Occipital lobe (tissue), 2 donors: ENCODE data around the gene NT5DC2. TPM values are rescaled to one million over a fixed set of nuclear protein-coding genes. Genes with fewer than 3 reads are reported as not detected.
A peak's percentile ranks its signal among the peaks of the same experiment; 100 is the strongest.

Experiments
- DNase-seq: peaks from one replicate; lab custom pipeline; 2025; lab: John Stamatoyannopoulos, UW
- total RNA-seq: library from RNA; depleted of rRNA; stranded (reverse); fragments of >200 nt; gene quantifications from one replicate; pipeline ENCODE4 v1.2.3, GENCODE V29; 2014

The NT5DC2 gene
- total RNA-seq, 1 donor from 2014 or later, result 33.5 TPM

- no peak for DNase-seq
Observed at GRCh38 chr3:52512727-52513126, 20.9 kb downstream of the NT5DC2 start.

GRCh38 chr3:52512105-52512504, 21.6 kb downstream of the NT5DC2 start:
- no peak for DNase-seq

- DNase-seq, result no peak
Observed at GRCh38 chr3:52511509-52511908, 22.1 kb downstream of the NT5DC2 start.

GRCh38 chr3:52509753-52510328, 23.8 kb downstream of the NT5DC2 start:
- no peak for DNase-seq

DNA sequence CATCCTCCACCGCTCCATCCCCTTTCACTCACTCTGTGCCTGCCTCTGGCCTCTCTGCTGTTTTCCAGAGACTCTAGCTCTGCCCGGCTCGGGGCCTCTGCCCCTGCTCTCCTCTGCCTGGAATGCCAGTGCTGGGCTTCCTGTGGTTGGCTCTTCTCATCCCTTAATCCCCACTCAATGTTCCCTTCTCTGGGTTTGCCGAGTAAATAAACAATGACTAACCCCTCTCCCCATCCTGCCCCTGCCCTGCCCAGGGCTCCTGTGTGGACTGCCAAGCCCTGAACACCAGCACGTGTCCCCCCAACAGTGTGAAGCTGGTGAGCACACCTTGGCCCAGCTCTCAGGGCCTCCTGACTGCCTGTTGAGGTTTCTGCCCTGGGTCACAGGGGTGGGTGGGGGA, 26.3 kb downstream of the NT5DC2 start:
- DNase-seq, result no peak

DNA sequence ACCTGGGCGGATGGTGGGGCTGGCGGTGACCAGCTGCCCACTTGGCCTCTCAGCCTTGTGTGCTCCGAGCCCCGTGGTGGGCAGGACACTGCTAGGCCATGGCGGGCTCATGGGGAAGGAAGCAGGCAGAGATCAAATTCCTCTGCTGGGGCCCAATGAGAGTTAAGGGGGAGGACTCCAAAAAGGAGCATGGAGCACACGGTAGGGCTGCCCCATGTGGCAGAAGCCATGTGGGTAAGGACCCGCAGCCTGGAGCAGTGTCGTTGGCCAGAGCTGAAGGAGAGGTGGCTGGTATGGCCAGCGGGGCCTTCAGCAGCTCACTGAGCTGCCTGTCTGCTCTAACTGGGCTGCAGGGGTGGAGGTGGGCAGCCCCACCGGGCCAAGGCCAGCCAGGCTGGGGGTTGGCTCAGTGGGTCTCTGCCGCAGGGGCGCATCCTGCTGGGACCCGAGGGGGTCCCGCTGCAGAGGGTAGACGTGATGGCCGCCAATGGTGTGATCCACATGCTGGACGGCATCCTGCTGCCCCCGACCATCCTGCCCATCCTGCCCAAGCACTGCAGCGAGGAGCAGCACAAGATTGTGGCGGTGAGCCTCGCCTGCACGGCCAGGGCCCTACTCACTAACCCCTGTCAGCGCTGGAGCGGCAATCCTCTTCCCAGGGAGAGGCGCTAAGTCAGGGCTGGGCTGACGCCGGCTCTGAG, 27.2 kb downstream of the NT5DC2 start:
- DNase-seq, result no peak

DNA sequence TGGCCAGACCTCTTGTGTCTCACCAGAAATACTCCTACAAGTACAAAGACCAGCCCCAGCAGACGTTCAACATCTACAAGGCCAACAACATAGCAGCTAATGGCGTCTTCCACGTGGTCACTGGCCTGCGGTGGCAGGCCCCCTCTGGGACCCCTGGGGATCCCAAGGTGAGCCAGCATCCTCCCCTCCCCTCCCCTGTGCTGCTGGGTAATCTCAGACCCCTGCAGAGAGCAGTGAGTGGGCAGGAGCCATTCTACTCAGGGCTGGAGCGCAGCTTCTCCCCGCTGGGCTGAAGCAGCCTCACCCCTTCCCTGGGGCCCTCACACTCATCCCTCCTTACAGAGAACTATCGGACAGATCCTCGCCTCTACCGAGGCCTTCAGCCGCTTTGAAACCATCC, 28.7 kb downstream of the NT5DC2 start:
- no peak for DNase-seq

DNA sequence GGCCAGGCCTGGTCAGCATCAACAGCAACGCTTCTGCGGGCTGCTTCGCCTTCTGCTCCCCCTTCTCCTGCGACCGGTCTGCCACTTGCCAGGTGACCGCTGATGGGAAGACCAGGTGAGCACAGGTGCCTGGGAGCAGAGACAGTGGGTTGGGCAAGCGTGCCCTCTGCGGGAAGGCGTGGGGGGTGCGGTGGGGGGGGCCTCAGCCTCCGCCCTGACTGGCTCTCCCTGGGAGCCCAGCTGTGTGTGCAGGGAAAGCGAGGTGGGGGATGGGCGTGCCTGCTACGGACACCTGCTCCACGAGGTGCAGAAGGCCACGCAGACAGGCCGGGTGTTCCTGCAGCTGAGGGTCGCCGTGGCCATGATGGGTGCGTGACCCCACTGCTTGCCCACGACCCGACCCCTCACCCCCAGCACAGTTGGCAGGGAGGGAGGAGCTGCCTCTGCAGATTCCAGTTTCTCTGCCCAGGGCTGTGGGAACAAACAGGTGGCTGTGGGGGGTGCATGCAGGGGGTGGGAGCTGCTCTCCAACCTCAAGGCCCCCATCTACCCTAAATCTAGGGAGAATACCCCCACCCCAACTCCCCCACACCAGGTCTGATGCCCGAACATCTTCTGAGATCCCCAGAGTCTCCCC, 29.8 kb downstream of the NT5DC2 start:
- DNase-seq, result no peak

DNA sequence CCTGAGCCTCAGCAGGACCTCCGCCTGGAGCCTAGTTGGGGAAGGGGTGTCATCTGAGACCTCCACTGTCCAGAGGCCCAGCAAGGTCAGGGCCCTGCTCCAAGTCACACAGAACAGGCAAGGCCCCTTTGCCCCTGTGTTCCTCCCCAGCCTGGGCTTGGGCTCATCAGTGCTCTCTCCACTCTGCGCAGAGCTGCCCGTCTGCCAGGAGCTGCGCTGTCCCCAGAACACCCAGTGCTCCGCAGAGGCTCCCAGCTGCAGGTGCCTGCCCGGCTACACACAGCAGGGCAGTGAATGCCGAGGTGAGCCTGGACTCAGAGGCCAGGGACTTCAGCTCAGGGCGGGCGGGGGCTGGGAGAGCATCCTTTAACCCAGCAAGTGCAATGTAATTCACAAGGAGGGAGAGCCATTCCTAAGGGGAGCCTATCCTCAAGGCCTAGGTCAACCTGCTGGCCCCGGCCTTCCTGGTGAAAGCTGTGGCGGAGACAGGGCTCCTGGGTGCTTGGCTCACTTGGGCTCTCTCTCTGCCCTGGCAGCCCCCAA, 30.8 kb downstream of the NT5DC2 start:
- no peak for DNase-seq

DNA sequence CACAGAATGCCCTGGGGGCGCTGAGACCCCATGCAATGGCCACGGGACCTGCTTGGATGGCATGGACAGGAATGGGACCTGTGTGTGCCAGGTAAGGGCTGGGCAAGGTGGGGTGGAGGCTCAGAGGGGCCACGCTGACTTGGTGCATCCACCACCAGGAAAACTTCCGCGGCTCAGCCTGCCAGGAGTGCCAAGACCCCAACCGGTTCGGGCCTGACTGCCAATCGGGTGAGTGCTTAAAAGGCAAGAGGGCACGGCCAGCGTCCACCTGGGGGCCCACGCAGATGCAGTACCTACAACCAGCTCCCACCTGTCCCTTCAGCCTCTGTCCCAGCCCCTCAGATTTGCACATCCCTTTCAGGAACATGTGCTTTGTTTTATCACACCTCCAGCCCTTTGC, 31.7 kb downstream of the NT5DC2 start:
- no peak for DNase-seq

- DNase-seq, result no peak
Observed at GRCh38 chr3:52501046-52501445, 32.6 kb downstream of the NT5DC2 start.

- peak; percentile 29 for DNase-seq
Observed at GRCh38 chr3:52498137-52499054, 35.3 kb downstream of the NT5DC2 start.

GRCh38 chr3:52495777-52496602, 37.7 kb downstream of the NT5DC2 start:
- DNase-seq, result no peak

GRCh38 chr3:52494886-52495495, 38.7 kb downstream of the NT5DC2 start, which contains the start of gene STAB1:
Gene STAB1 (plus strand): TSS chr3:52495338. CDS start chr3:52495414, 76 bp downstream.
- no peak for DNase-seq

GRCh38 chr3:52494445-52494844, 39.2 kb downstream of the NT5DC2 start:
- no peak for DNase-seq

DNA sequence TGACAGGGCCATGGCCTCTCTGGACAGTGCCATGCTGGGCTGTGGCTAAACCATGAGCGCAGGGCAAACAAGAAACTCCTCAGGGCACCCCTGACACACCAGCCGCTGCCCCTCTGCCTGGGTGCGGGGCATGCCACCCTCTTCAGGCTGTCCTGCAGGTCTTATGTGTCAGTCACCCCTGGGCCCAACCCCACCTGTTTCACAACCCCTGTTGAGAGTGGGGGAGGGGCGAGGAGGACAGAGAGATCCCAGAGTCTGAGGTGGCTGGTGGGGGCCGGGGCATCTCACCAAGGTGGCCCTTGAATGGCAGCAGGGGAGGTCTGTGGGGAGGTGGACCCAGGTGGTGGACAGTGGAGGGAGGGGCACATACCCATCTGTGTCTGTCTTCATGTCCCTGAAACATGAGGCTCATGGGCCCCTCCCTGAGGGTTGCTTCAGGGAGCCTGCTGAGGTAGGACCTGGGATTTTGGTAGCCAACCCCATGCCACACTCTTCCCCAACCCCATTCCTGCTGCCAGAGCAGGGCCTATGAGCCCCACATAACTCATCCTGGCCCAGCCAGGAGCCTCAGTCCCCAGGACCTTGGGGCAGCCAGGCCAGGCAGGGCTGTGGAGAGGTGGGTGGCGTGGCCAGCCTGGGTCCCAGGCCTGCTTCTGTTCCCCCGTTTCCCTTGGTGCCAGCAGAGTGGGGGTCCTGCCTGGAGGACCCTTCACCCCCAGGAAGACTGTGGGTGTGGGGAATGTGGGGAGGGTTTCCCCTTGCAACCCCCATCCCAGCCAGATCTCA, 40.2 kb downstream of the NT5DC2 start:
- no peak for DNase-seq

- DNase-seq, result no peak
Observed at GRCh38 chr3:52492059-52492458, 41.6 kb downstream of the NT5DC2 start.

- DNase-seq, result peak; percentile 29
Observed at GRCh38 chr3:52490939-52491526, 42.6 kb downstream of the NT5DC2 start.
